Activated T-cell treated with anti-CD3 and anti-CD28 coated beads, Interleukin-2, amount 50 U/mL, for 4 hours (primary cell): ENCODE measurements around the gene ERGIC1. TPM values are rescaled to one million over a fixed set of nuclear protein-coding genes. Genes with fewer than 3 reads are reported as not detected.
A peak's percentile ranks its signal among the peaks of the same experiment; 100 is the strongest.
"Not testable (repeated sequence)": the region's sequence is repeated elsewhere in the genome, so short reads cannot be mapped to it uniquely, and the experiment has no call there.

Experiments
- ATAC-seq, 2 donors: fragments of 200-7000 bp; cut with Tn5 transposase; one replicate each; pipeline ENCODE4 v1.10.0; 2021
- DNase-seq: peaks from one replicate; pipeline ENCODE4 v3.0.0-alpha.2; 2020
- H3K27me3 Mint-ChIP-seq: one replicate; pipeline ENCODE4 v1.8.0; 2021; ENCODE audit warnings: low read depth, mixed read lengths
- H3K36me3 Mint-ChIP-seq: one replicate; pipeline ENCODE4 v1.8.0; 2022; ENCODE audit warnings: mixed read lengths; ENCODE audit not compliant: insufficient read depth
- H3K4me1 Mint-ChIP-seq: one replicate; pipeline ENCODE4 v1.8.0; 2021; ENCODE audit warnings: low read depth, mixed read lengths
- H3K4me3 Mint-ChIP-seq: one replicate; pipeline ENCODE4 v1.8.0; 2021; ENCODE audit warnings: mild to moderate bottlenecking, moderate library complexity, mixed read lengths
- H3K9me3 Mint-ChIP-seq: one replicate; pipeline ENCODE4 v1.8.0; 2021; ENCODE audit warnings: mixed read lengths
- total RNA-seq, 3 donors: library from RNA; stranded (reverse); gene quantifications; one replicate each; pipeline ENCODE4 v1.2.1, GENCODE V29; 2021

Gene ERGIC1
- total RNA-seq, 3 donors from 2014 or later: 28.7 to 36.3 (median 32.1) TPM

GRCh38 chr5:172843825-172844576 is 9.9 kb downstream of the ERGIC1 start:
- ATAC-seq (no peak), DNase-seq (no peak)
- Mint-ChIP-seq H3K4me1 (peaks cover 27% of the 10 kb centered on the region), H3K27me3 (no peaks in the 10 kb centered on the region), H3K9me3 (no peaks in the 10 kb centered on the region), H3K36me3 (peaks cover 4% of the 10 kb centered on the region), H3K4me3 (no peak overlapping the region)

- peaks cover 30% of the 10 kb centered on the region for H3K4me1 Mint-ChIP-seq
- H3K27me3 Mint-ChIP-seq: no peaks in the 10 kb centered on the region
- peaks cover 4% of the 10 kb centered on the region for H3K36me3 Mint-ChIP-seq
- no peak for ATAC-seq
- no peak overlapping the region for H3K4me3 Mint-ChIP-seq
- H3K9me3 Mint-ChIP-seq: no peaks in the 10 kb centered on the region
- DNase-seq: no peak
These were observed 10.5 kb downstream of the ERGIC1 start for GRCh38 chr5:172844577-172844838.

GRCh38 chr5:172845154-172845553 is 11.1 kb downstream of the ERGIC1 start:
- Mint-ChIP-seq H3K36me3 (peaks cover 4% of the 10 kb centered on the region), H3K9me3 (no peaks in the 10 kb centered on the region), H3K4me1 (peaks cover 36% of the 10 kb centered on the region), H3K4me3 (no peak overlapping the region), H3K27me3 (no peaks in the 10 kb centered on the region)
- DNase-seq (no peak), ATAC-seq (no peak)

- Mint-ChIP-seq H3K4me1 (peaks cover 37% of the 10 kb centered on the region), H3K27me3 (no peaks in the 10 kb centered on the region), H3K9me3 (no peaks in the 10 kb centered on the region), H3K4me3 (no peak overlapping the region), H3K36me3 (peaks cover 4% of the 10 kb centered on the region)
- no peak for DNase-seq
- no peak for ATAC-seq
These were observed 11.5 kb downstream of the ERGIC1 start for GRCh38 chr5:172845576-172845975.

- ATAC-seq (no peak), DNase-seq (no peak)
- no peaks in the 10 kb centered on the region for H3K27me3 Mint-ChIP-seq
- H3K36me3 Mint-ChIP-seq: peaks cover 4% of the 10 kb centered on the region
- no peak overlapping the region for H3K4me3 Mint-ChIP-seq
- peaks cover 38% of the 10 kb centered on the region for H3K4me1 Mint-ChIP-seq
- no peaks in the 10 kb centered on the region for H3K9me3 Mint-ChIP-seq
These were observed 12.2 kb downstream of the ERGIC1 start for GRCh38 chr5:172846249-172846648.

GRCh38 chr5:172846677-172847076 is 12.6 kb downstream of the ERGIC1 start:
- Mint-ChIP-seq H3K9me3 (no peaks in the 10 kb centered on the region), H3K36me3 (peaks cover 4% of the 10 kb centered on the region), H3K27me3 (no peaks in the 10 kb centered on the region), H3K4me3 (no peak overlapping the region), H3K4me1 (peaks cover 42% of the 10 kb centered on the region)
- DNase-seq: no peak
- ATAC-seq: no peak

GRCh38 chr5:172847584-172847983 is 13.5 kb downstream of the ERGIC1 start:
- not testable (repeated sequence) for ATAC-seq

GRCh38 chr5:172848419-172848818 is 14.4 kb downstream of the ERGIC1 start:
- Mint-ChIP-seq H3K36me3 (no peaks in the 10 kb centered on the region), H3K4me3 (no peak overlapping the region), H3K27me3 (no peaks in the 10 kb centered on the region), H3K4me1 (peaks cover 50% of the 10 kb centered on the region), H3K9me3 (no peaks in the 10 kb centered on the region)
- ATAC-seq (no peak), DNase-seq (no peak)

More at GRCh38 chr5:172847584-172847983, 13.5 kb downstream of the ERGIC1 start:
- H3K36me3 Mint-ChIP-seq, H3K4me3 Mint-ChIP-seq, H3K9me3 Mint-ChIP-seq, DNase-seq, H3K27me3 Mint-ChIP-seq: not testable (repeated sequence)
- H3K4me1 Mint-ChIP-seq: peaks cover 48% of the 10 kb centered on the region

GRCh38 chr5:172849606-172850453 is 15.8 kb downstream of the ERGIC1 start:
- Mint-ChIP-seq H3K9me3 (no peaks in the 10 kb centered on the region), H3K36me3 (no peaks in the 10 kb centered on the region), H3K27me3 (no peaks in the 10 kb centered on the region), H3K4me3 (no peak overlapping the region), H3K4me1 (peaks cover 57% of the 10 kb centered on the region)
- ATAC-seq: peak; percentile 19 to 33
- no peak for DNase-seq

- Mint-ChIP-seq H3K9me3 (no peaks in the 10 kb centered on the region), H3K36me3 (no peaks in the 10 kb centered on the region), H3K4me3 (no peak overlapping the region), H3K4me1 (peaks cover 58% of the 10 kb centered on the region), H3K27me3 (no peaks in the 10 kb centered on the region)
- DNase-seq (no peak), ATAC-seq (no peak)
These were observed 16.4 kb downstream of the ERGIC1 start for GRCh38 chr5:172850454-172850797.

- H3K27me3 Mint-ChIP-seq, H3K36me3 Mint-ChIP-seq, ATAC-seq, H3K9me3 Mint-ChIP-seq, DNase-seq, H3K4me3 Mint-ChIP-seq: not testable (repeated sequence)
- H3K4me1 Mint-ChIP-seq: peaks cover 55% of the 10 kb centered on the region
These were observed 17.2 kb downstream of the ERGIC1 start for GRCh38 chr5:172851254-172851653.

- H3K9me3 Mint-ChIP-seq: no peaks in the 10 kb centered on the region
- peaks cover 1% of the 10 kb centered on the region for H3K36me3 Mint-ChIP-seq
- DNase-seq (no peak), ATAC-seq (peak in 1 of 2 donors; percentile 42)
- H3K27me3 Mint-ChIP-seq: no peaks in the 10 kb centered on the region
- H3K4me1 Mint-ChIP-seq: peaks cover 49% of the 10 kb centered on the region
- H3K4me3 Mint-ChIP-seq: no peak overlapping the region
These were observed 18.7 kb downstream of the ERGIC1 start for GRCh38 chr5:172852490-172853354.

- H3K4me3 Mint-ChIP-seq: no peak overlapping the region
- no peak for ATAC-seq
- no peaks in the 10 kb centered on the region for H3K9me3 Mint-ChIP-seq
- H3K36me3 Mint-ChIP-seq: peaks cover 2% of the 10 kb centered on the region
- peaks cover 47% of the 10 kb centered on the region for H3K4me1 Mint-ChIP-seq
- H3K27me3 Mint-ChIP-seq: no peaks in the 10 kb centered on the region
- no peak for DNase-seq
These were observed 19.4 kb downstream of the ERGIC1 start for GRCh38 chr5:172853355-172853975.

GRCh38 chr5:172854451-172854871 is 20.4 kb downstream of the ERGIC1 start:
- no peak overlapping the region for H3K4me3 Mint-ChIP-seq
- H3K27me3 Mint-ChIP-seq: no peaks in the 10 kb centered on the region
- ATAC-seq (no peak), DNase-seq (no peak)
- H3K4me1 Mint-ChIP-seq: peaks cover 39% of the 10 kb centered on the region
- H3K36me3 Mint-ChIP-seq: peaks cover 2% of the 10 kb centered on the region
- H3K9me3 Mint-ChIP-seq: no peaks in the 10 kb centered on the region
